Activated T-helper 2 cell treated with anti-CD3 and anti-CD28 coated beads, Interferon-gamma antibody, Interleukin-2, Interleukin-4, amounts not matched to agents 10 μg/mL and 5 μg/mL and 100 μg/mL, durations not matched to agents 14 hours and 24 hours and 36 hours (primary cell): ENCODE measurements around the gene SRP9. TPM values are rescaled to one million over a fixed set of nuclear protein-coding genes. Genes with fewer than 3 reads are reported as not detected.
"Not testable (repeated sequence)": the region's sequence is repeated elsewhere in the genome, so short reads cannot be mapped to it uniquely, and the experiment has no call there.

ENCODE experiments used
- DNase-seq: peaks from one replicate; pipeline ENCODE4 v3.0.0; 2021; ENCODE audit warnings: low spot score
- H3K27ac Mint-ChIP-seq: one replicate; pipeline ENCODE4 v1.8.0; 2021; ENCODE audit warnings: mixed read lengths
- H3K27me3 Mint-ChIP-seq: one replicate; pipeline ENCODE4 v1.8.0; 2021; ENCODE audit warnings: low read depth, mixed read lengths
- H3K36me3 Mint-ChIP-seq: one replicate; pipeline ENCODE4 v1.8.0; 2021; ENCODE audit warnings: low read depth, mixed read lengths
- H3K4me1 Mint-ChIP-seq: one replicate; pipeline ENCODE4 v1.8.0; 2021; ENCODE audit warnings: low read depth, mixed read lengths
- H3K4me3 Mint-ChIP-seq: one replicate; pipeline ENCODE4 v1.8.0; 2021; ENCODE audit warnings: low read depth, mild to moderate bottlenecking, moderate library complexity, mixed read lengths
- H3K9me3 Mint-ChIP-seq: one replicate; pipeline ENCODE4 v1.8.0; 2021; ENCODE audit warnings: mixed read lengths
- intact Hi-C: fragments of 100-400 bp; cut with micrococcal nuclease; formaldehyde crosslinking; loops from one replicate; pipeline ENCODE4 v1.15.1; 2023
- total RNA-seq: library from RNA; stranded (reverse); gene quantifications from 2 replicates; pipeline ENCODE4 v1.2.3, GENCODE V29; 2022

SRP9 gene
- total RNA-seq, 1 donor from 2014 or later = 270 TPM

DNA sequence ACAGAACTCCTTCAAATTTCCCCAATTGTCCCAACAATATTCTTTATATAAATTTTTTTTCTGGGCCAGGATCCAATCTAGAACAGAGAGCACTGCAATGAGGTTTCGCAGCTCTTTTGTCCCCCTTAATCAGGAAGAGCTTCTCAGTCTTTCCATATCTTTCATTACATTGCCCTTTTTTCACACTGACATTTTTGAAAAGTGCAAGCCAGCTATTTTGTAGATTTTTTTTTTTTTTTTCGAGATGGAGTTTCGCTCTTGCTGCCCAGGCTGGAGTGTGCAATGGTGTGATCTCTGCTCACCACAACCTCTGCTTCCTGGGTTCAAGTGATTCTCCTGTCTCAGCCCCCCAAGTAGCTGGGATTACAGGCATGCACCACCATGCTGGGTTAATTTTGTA, 29.1 kb downstream of the SRP9 start:
- H3K27ac Mint-ChIP-seq, intact Hi-C loops, H3K4me1 Mint-ChIP-seq, H3K9me3 Mint-ChIP-seq, H3K4me3 Mint-ChIP-seq, DNase-seq, H3K36me3 Mint-ChIP-seq: not testable (repeated sequence)
- peaks cover 10% of the 10 kb centered on the region for H3K27me3 Mint-ChIP-seq

DNA sequence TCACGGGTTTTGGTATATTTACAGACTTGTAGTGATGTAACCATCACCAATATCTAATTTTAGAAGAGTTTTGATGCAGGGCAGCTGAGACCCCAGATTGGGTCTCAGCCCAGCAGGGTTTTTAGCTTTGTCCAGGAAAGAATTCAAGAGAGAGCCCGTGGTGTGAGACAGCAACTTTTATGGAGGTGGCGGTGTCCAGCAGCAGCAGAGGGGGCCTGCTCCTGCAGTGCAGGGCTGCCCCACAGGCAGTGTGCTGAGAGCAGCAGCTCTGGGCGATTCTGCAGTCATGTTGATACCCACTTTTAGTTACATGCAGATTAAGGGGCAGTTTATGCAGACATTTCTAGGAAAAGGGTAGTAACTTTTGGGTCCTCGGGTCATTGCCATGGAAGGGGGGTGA, 30.5 kb downstream of the SRP9 start:
- Mint-ChIP-seq H3K27ac (no peak overlapping the region), H3K4me3 (no peak overlapping the region), H3K27me3 (peaks cover 11% of the 10 kb centered on the region), H3K36me3 (no peaks in the 10 kb centered on the region), H3K4me1 (peaks cover 4% of the 10 kb centered on the region), H3K9me3 (no peaks in the 10 kb centered on the region)
- DNase-seq = no peak
- intact Hi-C loops = no loop called here

GRCh38 chr1:225809842-225810578, 32.4 kb downstream of the SRP9 start, which contains the start of gene EPHX1:
Gene EPHX1, plus strand, starts transcription at chr1:225810124. Its CDS starts 18,606 bp downstream, at chr1:225828730.
- DNase-seq = peak; percentile 66
- Mint-ChIP-seq H3K4me1 (peaks cover 4% of the 10 kb centered on the region), H3K27ac (no peak within 1 kb of the TSS), H3K36me3 (no peaks in the 10 kb centered on the region), H3K4me3 (peak within 1 kb of the TSS; percentile 80), H3K9me3 (no peaks in the 10 kb centered on the region), H3K27me3 (peaks cover 11% of the 10 kb centered on the region)
- intact Hi-C loops = loop anchor here (5.0 kb wide), 2 partner anchors 33 to 87 kb away; partner anchors contain the start of gene SRP9

DNA sequence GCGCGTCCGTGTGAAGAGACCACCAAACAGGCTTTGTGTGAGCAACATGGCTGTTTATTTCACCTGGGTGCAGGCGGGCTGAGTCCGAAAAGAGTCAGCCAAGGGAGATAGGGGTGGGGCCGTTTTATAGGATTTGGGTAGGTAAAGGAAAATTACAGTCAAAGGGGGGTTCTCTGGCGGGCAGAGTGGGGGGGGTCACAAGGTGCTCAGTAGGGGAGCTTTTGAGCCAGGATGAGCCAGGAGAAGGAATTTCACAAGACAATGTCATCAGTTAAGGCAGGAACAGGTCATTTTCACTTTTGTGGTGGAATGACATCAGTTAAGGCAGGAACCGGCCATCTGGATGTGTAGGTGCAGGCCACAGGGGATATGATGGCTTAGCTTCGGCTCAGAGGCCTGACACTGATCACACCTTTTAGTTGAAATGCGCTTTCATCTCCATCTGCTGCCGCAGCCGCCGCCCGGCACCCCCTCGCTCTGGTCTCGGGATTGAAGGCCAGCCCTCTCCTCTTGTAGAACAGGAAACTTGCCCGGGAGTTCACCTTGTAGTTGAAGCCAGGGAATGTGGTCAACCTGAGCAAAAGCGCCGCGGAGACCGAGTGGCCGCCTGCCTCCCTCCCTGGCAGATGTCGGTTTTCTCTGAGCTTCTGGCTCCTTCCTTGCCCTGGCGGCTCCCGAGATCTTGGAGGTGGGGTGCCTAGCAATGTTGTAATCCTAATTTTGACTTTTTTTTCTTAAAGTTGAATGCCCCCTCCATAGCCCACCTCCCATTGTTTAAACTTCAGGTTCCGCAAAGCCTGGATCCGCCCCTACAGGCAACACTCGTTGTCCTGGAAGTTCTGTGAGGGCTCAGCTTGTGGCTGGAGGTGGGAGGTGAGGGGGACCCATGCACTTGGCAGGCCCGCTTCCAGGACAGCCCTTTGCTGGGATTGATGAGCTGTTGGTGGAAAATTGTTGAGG, 33.2 kb downstream of the SRP9 start:
- H3K36me3 Mint-ChIP-seq, H3K27ac Mint-ChIP-seq, DNase-seq, H3K4me1 Mint-ChIP-seq, H3K9me3 Mint-ChIP-seq: not testable (repeated sequence)
- Mint-ChIP-seq H3K27me3 (peaks cover 11% of the 10 kb centered on the region), H3K4me3 (peak overlapping the region; percentile 77)
- intact Hi-C loops = loop anchor here (5.0 kb wide), 2 partner anchors 34 to 86 kb away; partner anchors contain the start of gene SRP9

- H3K27ac Mint-ChIP-seq = no peak overlapping the region
- peaks cover 11% of the 10 kb centered on the region for H3K27me3 Mint-ChIP-seq
- peaks cover 4% of the 10 kb centered on the region for H3K4me1 Mint-ChIP-seq
- H3K9me3 Mint-ChIP-seq = no peaks in the 10 kb centered on the region
- intact Hi-C loops = loop anchor here (5.0 kb wide), 2 partner anchors 35 to 85 kb away; partner anchors contain the start of gene SRP9
- H3K36me3 Mint-ChIP-seq = no peaks in the 10 kb centered on the region
- no peak overlapping the region for H3K4me3 Mint-ChIP-seq
- no peak for DNase-seq
Observed at GRCh38 chr1:225811622-225812487, 34.2 kb downstream of the SRP9 start.

DNA sequence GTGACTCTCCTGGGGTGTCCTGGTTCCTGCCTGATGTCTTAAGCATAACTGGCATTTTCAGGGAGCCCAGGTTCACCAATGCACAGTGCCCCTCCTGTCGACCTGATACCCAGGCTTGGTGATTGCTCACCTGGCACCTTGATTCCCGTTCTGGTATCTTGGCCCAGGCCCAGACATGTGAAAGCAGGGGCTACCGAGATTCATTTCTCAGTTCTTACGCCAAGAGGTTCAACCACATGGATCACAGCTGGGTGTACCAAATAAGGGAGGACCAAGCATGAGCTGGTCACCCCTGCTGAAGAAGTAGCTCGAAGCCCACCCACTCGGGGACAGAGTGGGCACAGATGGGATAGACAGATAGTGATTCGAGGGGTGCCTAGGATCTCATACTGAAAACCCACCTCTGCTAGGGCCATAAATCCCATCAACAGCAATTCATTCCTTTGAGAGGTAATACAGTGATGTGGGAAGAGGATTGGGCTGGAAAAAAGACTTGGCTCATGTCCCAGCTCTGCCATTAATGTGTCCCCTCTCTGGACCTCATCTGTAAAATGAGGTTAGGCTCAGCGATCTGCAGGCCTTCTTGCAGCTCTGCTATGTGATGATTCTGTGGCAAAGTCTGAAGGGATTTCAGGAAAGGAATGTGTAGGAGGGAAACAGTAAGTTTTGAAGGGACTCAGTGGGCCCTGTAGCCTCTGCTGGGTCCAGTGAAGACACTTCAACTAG, 35.0 kb downstream of the SRP9 start:
- H3K4me3 Mint-ChIP-seq = no peak overlapping the region
- peaks cover 6% of the 10 kb centered on the region for H3K4me1 Mint-ChIP-seq
- no peak overlapping the region for H3K27ac Mint-ChIP-seq
- DNase-seq = no peak
- peaks cover 11% of the 10 kb centered on the region for H3K27me3 Mint-ChIP-seq
- no peaks in the 10 kb centered on the region for H3K36me3 Mint-ChIP-seq
- intact Hi-C loops = loop anchor here (5.0 kb wide), 2 partner anchors 35 to 85 kb away; partner anchors contain the start of gene SRP9
- no peaks in the 10 kb centered on the region for H3K9me3 Mint-ChIP-seq

GRCh38 chr1:225813214-225813964, 35.8 kb downstream of the SRP9 start:
- Mint-ChIP-seq H3K36me3 (no peaks in the 10 kb centered on the region), H3K9me3 (no peaks in the 10 kb centered on the region), H3K27me3 (peaks cover 11% of the 10 kb centered on the region), H3K4me3 (no peak overlapping the region), H3K27ac (no peak overlapping the region), H3K4me1 (peaks cover 10% of the 10 kb centered on the region)
- intact Hi-C loops = loop anchor here (5.0 kb wide), 2 partner anchors 36 to 84 kb away; partner anchors contain the start of gene SRP9
- DNase-seq = no peak

DNA sequence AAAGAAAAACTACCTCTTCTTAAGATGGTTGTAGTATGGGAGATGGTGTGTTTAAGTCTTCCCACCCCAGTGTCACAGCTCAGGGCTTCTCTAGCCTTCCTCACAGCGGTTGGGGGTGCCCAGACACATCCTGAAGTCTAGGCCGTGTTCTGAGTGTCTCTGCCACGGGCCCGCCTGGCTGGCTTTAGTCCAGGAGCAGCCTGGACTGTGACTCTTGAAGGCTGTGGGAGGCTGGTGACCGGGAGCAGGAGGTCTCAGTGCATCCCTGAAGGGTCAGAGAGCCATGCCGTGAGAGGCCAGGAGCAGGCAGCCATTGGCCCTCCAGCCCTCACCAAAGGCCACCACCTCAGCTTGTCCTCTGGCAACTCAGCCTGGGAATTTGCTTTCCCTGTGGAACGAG, 36.8 kb downstream of the SRP9 start:
- H3K4me3 Mint-ChIP-seq = no peak overlapping the region
- no peaks in the 10 kb centered on the region for H3K9me3 Mint-ChIP-seq
- intact Hi-C loops = loop anchor here (5.0 kb wide), 2 partner anchors 37 to 83 kb away; partner anchors contain the start of gene SRP9
- H3K27ac Mint-ChIP-seq = no peak overlapping the region
- peaks cover 11% of the 10 kb centered on the region for H3K27me3 Mint-ChIP-seq
- no peak for DNase-seq
- no peaks in the 10 kb centered on the region for H3K36me3 Mint-ChIP-seq
- peaks cover 10% of the 10 kb centered on the region for H3K4me1 Mint-ChIP-seq

- H3K4me3 Mint-ChIP-seq, H3K27ac Mint-ChIP-seq, DNase-seq, intact Hi-C loops, H3K4me1 Mint-ChIP-seq, H3K9me3 Mint-ChIP-seq, H3K36me3 Mint-ChIP-seq: not testable (repeated sequence)
- peaks cover 11% of the 10 kb centered on the region for H3K27me3 Mint-ChIP-seq
Observed at GRCh38 chr1:225815090-225815489, 37.5 kb downstream of the SRP9 start.

- DNase-seq = no peak
- peaks cover 8% of the 10 kb centered on the region for H3K27me3 Mint-ChIP-seq
- intact Hi-C loops = no loop called here
- H3K9me3 Mint-ChIP-seq = no peaks in the 10 kb centered on the region
- H3K27ac Mint-ChIP-seq = no peak overlapping the region
- H3K4me1 Mint-ChIP-seq = peaks cover 7% of the 10 kb centered on the region
- no peak overlapping the region for H3K4me3 Mint-ChIP-seq
- no peaks in the 10 kb centered on the region for H3K36me3 Mint-ChIP-seq
Observed at GRCh38 chr1:225815526-225816178, 38.0 kb downstream of the SRP9 start.
